Measurements from ENCODE around the gene ANKRD36B. TPM values are rescaled to one million over a fixed set of nuclear protein-coding genes. Genes with fewer than 3 reads are reported as not detected.
"Not testable (repeated sequence)": the region's sequence is repeated elsewhere in the genome, so short reads cannot be mapped to it uniquely, and the experiment has no call there.

The ANKRD36B gene
- total and polyA plus RNA-seq, 2 donors (not counting 1 experiment from before 2014, with no cell fraction given), result 7.8 to 81.3 TPM

- H3K4me2 ChIP-seq (replicated peaks; ENCODE audit: low read depth, low read length, poor library complexity, severe bottlenecking), result peak overlapping the region; percentile 78
- H3K27ac ChIP-seq (ENCODE audit: low read length in 2 of 2), result peak overlapping the region; percentile 62 to 72
- peak overlapping the region; percentile 72 for H3K9ac ChIP-seq (ENCODE audit: low read length)
- intact Hi-C loops (cut with micrococcal nuclease), result loop anchor here (1.0 to 10.0 kb wide), 3 partner anchors 74 to 794 kb away; partner anchors contain the start of gene ACTR1B
- Mint-ChIP-seq H3K27ac (peak overlapping the region; percentile 94), H3K4me3 (peak overlapping the region; percentile 94)
- H3K27me3 ChIP-seq (replicated peaks in 1 of 4; ENCODE audit: control extremely low read depth in 1 of 4, control insufficient read depth in 3 of 4, insufficient read depth in 4 of 4, low read length in 3 of 4); H3K27me3 Mint-ChIP-seq; H3K4me1 Mint-ChIP-seq; H3K9me3 ChIP-seq (ENCODE audit: control extremely low read depth in 1 of 3, control insufficient read depth in 2 of 3, insufficient read depth in 1 of 3, low read length in 2 of 3); H3K9me3 Mint-ChIP-seq (ENCODE audit: insufficient read depth); H3K36me3 ChIP-seq (replicated peaks in 1 of 2; ENCODE audit: control extremely low read depth in 1 of 2, control insufficient read depth in 1 of 2, extremely low read depth in 1 of 2, insufficient read depth in 2 of 2, low read length in 1 of 2); H3K79me2 ChIP-seq (ENCODE audit: control insufficient read depth, insufficient read depth, low read length); H4K20me1 ChIP-seq (ENCODE audit: control insufficient read depth, insufficient read depth, low read length, poor library complexity, severe bottlenecking); H3K4me1 ChIP-seq (ENCODE audit: control insufficient read depth in 2 of 2, insufficient read depth in 2 of 2, low read length in 2 of 2): not testable (repeated sequence)
- TF ChIP-seq CTCF (IDR thresholded peaks at IDR 0.05), result peak; percentile 96
- peak overlapping the region; percentile 26 to 68 (median 65) for H3K4me3 ChIP-seq (ENCODE audit: control extremely low read depth in 1 of 5, extremely low read depth in 1 of 5, insufficient read depth in 1 of 5, low read depth in 2 of 5, low read length in 4 of 5)
- WGBS (ENCODE audit: insufficient coverage), result under 1% methylated on average over 23 of the region's 33 CpGs
- peak overlapping the region; percentile 93 for H2AFZ ChIP-seq (ENCODE audit: insufficient read depth, low read depth, low read length, poor library complexity, severe bottlenecking)
- POLR2A ChIA-PET, result interaction anchor here (0.7 to 1.3 kb wide), 5 partner anchors 55 to 213 kb away, joined by 3 to 7 read pairs (median 4); partner anchors contain the start of gene COX5B
- CTCF ChIA-PET, result interaction anchor here (0.9 to 4.5 kb wide), 17 partner anchors 54 to 794 kb away, joined by 4 to 164 read pairs (median 4); partner anchors contain the start of genes ACTR1B and COX5B
- ATAC-seq (ENCODE audit: low read depth), result peak; percentile 70
- DNase-seq, result peak; percentile 86
These were observed 1.1 kb upstream of the ANKRD36B start for GRCh38 chr2:97590515-97591394.

GRCh38 chr2:97589257-97589597, 450 bp downstream of the ANKRD36B start:
- H3K4me1 ChIP-seq (ENCODE audit: control insufficient read depth in 2 of 2, insufficient read depth in 2 of 2, low read length in 2 of 2); H3K9me3 ChIP-seq (ENCODE audit: control extremely low read depth in 1 of 3, control insufficient read depth in 2 of 3, insufficient read depth in 1 of 3, low read length in 2 of 3); H3K36me3 ChIP-seq (replicated peaks in 1 of 2; ENCODE audit: control extremely low read depth in 1 of 2, control insufficient read depth in 1 of 2, extremely low read depth in 1 of 2, insufficient read depth in 2 of 2, low read length in 1 of 2); ATAC-seq (ENCODE audit: low read depth); POLR2A ChIA-PET; H3K79me2 ChIP-seq (ENCODE audit: control insufficient read depth, insufficient read depth, low read length); H3K9me3 Mint-ChIP-seq (ENCODE audit: insufficient read depth); H4K20me1 ChIP-seq (ENCODE audit: control insufficient read depth, insufficient read depth, low read length, poor library complexity, severe bottlenecking); H3K27me3 ChIP-seq (replicated peaks in 1 of 4; ENCODE audit: control extremely low read depth in 1 of 4, control insufficient read depth in 3 of 4, insufficient read depth in 4 of 4, low read length in 3 of 4); DNase-seq; H3K4me1 Mint-ChIP-seq; H3K27me3 Mint-ChIP-seq; intact Hi-C loops (cut with micrococcal nuclease): not testable (repeated sequence)
- Histone ChIP-seq H2AFZ (ENCODE audit: insufficient read depth, low read depth, low read length, poor library complexity, severe bottlenecking) (peak overlapping the region; percentile 80), H3K9ac (ENCODE audit: low read length) (peak overlapping the region; percentile 58), H3K4me2 (replicated peaks; ENCODE audit: low read depth, low read length, poor library complexity, severe bottlenecking) (peak overlapping the region; percentile 68), H3K27ac (ENCODE audit: low read length in 2 of 2) (peak overlapping the region; percentile 71 to 78), H3K4me3 (ENCODE audit: control extremely low read depth in 1 of 5, extremely low read depth in 1 of 5, insufficient read depth in 1 of 5, low read depth in 2 of 5, low read length in 4 of 5) (peak overlapping the region; percentile 59 to 64 (median 59))
- no CpG with 5 or more reads among the region's 14 CpGs for WGBS (ENCODE audit: insufficient coverage)
- CTCF ChIA-PET, result interaction anchor here (4.5 kb wide), 1 partner anchor 109 kb away, joined by 164 read pairs; no protein-coding TSS in a partner anchor
- Mint-ChIP-seq H3K27ac (peak overlapping the region; percentile 100), H3K4me3 (peak overlapping the region; percentile 100)

GRCh38 chr2:97565674-97566073, 24.0 kb downstream of the ANKRD36B start:
- H3K9ac ChIP-seq (ENCODE audit: low read length); CTCF ChIA-PET: not testable (repeated sequence)
- no CpG with 5 or more reads among the region's 3 CpGs for WGBS (ENCODE audit: insufficient coverage)

More at GRCh38 chr2:97565674-97566073, 24.0 kb downstream of the ANKRD36B start:
- H3K27me3 ChIP-seq (replicated peaks in 1 of 4; ENCODE audit: control extremely low read depth in 1 of 4, control insufficient read depth in 3 of 4, insufficient read depth in 4 of 4, low read length in 3 of 4); H3K27ac ChIP-seq (ENCODE audit: low read length in 2 of 2); H2AFZ ChIP-seq (ENCODE audit: insufficient read depth, low read depth, low read length, poor library complexity, severe bottlenecking); H4K20me1 ChIP-seq (ENCODE audit: control insufficient read depth, insufficient read depth, low read length, poor library complexity, severe bottlenecking); H3K4me3 Mint-ChIP-seq; H3K9me3 Mint-ChIP-seq (ENCODE audit: insufficient read depth); intact Hi-C loops (cut with micrococcal nuclease); H3K4me2 ChIP-seq (replicated peaks; ENCODE audit: low read depth, low read length, poor library complexity, severe bottlenecking); H3K79me2 ChIP-seq (ENCODE audit: control insufficient read depth, insufficient read depth, low read length); H3K9me3 ChIP-seq (ENCODE audit: control extremely low read depth in 1 of 3, control insufficient read depth in 2 of 3, insufficient read depth in 1 of 3, low read length in 2 of 3); H3K27ac Mint-ChIP-seq; DNase-seq; H3K4me3 ChIP-seq (ENCODE audit: control extremely low read depth in 1 of 5, extremely low read depth in 1 of 5, insufficient read depth in 1 of 5, low read depth in 2 of 5, low read length in 4 of 5); ATAC-seq (ENCODE audit: low read depth); POLR2A ChIA-PET; H3K4me1 Mint-ChIP-seq; H3K4me1 ChIP-seq (ENCODE audit: control insufficient read depth in 2 of 2, insufficient read depth in 2 of 2, low read length in 2 of 2); H3K36me3 ChIP-seq (replicated peaks in 1 of 2; ENCODE audit: control extremely low read depth in 1 of 2, control insufficient read depth in 1 of 2, extremely low read depth in 1 of 2, insufficient read depth in 2 of 2, low read length in 1 of 2); H3K27me3 Mint-ChIP-seq: not testable (repeated sequence)
